ENCODE results near the gene STAT2. TPM values are rescaled to one million over a fixed set of nuclear protein-coding genes. Genes with fewer than 3 reads are reported as not detected.

The STAT2 gene
- total RNA-seq, 1 donor from 2014 or later, result 48.2 TPM

DNA sequence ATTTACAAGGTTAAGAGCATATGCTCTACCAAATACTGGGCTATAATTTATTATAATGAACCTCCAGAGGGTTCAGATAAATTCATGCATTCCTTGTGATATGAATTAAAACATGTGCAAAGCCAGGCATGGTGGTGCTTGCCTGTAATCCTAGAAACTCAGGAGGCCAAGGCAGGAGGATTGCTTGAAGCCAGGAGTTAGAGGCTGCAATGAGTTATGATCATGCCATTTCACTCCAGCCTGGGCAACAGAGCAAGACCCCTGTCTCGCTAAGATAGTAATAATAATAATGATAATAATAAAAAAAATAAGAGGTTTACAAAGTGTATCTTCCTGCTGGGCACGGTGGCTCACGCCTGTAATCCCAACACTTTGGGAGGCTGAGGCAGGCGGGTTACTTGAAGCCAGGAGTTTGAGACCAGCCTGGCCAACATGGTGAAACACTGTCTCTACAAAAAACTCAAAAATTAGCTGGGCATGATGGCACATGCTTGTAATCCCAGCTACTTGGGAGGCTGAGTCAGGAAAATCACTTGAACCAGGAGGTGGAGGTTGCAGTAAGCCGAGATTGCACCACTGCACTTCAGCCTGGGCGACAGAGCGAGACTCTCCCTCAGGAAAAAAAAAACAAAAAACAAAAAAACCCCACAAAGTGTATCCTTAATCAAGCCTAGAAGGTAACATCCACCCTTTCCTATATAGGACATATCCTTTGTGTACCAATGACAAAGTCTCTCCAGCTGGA, 52.5 kb downstream of the STAT2 start:
- TF ChIP-seq, protein P1, sequence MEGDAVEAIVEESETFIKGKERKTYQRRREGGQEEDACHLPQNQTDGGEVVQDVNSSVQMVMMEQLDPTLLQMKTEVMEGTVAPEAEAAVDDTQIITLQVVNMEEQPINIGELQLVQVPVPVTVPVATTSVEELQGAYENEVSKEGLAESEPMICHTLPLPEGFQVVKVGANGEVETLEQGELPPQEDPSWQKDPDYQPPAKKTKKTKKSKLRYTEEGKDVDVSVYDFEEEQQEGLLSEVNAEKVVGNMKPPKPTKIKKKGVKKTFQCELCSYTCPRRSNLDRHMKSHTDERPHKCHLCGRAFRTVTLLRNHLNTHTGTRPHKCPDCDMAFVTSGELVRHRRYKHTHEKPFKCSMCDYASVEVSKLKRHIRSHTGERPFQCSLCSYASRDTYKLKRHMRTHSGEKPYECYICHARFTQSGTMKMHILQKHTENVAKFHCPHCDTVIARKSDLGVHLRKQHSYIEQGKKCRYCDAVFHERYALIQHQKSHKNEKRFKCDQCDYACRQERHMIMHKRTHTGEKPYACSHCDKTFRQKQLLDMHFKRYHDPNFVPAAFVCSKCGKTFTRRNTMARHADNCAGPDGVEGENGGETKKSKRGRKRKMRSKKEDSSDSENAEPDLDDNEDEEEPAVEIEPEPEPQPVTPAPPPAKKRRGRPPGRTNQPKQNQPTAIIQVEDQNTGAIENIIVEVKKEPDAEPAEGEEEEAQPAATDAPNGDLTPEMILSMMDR (conservative IDR thresholded peaks at IDR 0.05; ENCODE audit: low read depth, low read length), result no peak
- DNase-seq (ENCODE audit: low read depth), result no peak
- H3K4me3 ChIP-seq (ENCODE audit: low read depth, low read length), result no peak overlapping the region

DNA sequence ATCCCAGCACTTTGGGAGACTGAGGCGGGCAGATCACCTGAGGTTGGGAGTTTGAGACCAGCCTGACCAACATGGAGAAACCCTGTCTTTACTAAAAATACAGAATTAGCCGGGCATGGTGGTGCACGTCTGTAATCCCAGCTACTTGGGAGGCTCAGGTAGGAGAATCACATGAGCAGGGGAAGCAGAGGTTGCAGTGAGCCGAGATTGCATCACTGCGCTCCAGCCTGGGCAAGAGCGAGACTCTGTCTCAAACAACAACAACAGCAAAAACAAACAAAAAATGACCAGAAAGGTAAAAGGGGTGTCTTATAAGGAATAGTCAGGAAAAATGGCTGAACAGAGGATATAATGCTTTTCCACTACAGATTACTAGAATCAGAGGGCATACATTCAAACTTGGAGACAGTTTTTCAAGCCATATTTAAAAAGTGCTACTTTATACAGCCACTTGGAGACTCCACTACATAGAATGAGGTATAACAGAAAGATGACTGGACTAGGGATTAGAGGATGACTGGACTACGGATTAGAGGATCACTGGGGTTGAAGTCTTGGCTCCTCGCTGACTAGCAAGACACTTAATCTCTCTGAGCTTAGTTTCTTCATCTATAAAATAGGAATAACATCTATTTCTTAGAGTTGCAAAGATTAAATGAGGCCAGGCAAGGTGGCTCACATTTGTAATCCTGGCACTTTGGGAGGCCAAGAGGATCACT, 54.9 kb downstream of the STAT2 start:
- TF ChIP-seq, protein P1 (conservative IDR thresholded peaks at IDR 0.05; ENCODE audit: low read depth, low read length), result no peak
- H3K4me3 ChIP-seq (ENCODE audit: low read depth, low read length), result no peak overlapping the region
- DNase-seq (ENCODE audit: low read depth), result no peak

DNA sequence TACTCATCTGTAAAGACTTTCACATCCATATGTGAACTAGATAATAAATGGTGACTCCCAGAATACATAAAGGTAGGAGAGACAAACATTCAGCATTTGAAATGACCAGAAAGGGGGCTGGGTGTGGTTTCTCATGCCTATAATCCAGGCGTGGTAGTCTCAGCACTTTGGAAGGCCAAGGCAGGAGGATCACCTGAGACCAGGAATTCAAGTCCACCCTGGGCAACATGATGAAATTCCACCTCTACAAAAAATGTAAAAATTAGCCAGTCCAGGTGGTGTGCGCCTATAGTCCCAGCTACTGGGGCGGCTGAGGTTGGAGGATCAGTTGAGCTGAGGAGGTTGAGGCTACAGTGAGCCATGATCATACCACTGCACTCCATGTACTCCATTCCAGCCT, 55.6 kb downstream of the STAT2 start:
- no peak overlapping the region for H3K4me3 ChIP-seq (ENCODE audit: low read depth, low read length)
- TF ChIP-seq, protein P1 (conservative IDR thresholded peaks at IDR 0.05; ENCODE audit: low read depth, low read length), result no peak
- DNase-seq (ENCODE audit: low read depth), result no peak

DNA sequence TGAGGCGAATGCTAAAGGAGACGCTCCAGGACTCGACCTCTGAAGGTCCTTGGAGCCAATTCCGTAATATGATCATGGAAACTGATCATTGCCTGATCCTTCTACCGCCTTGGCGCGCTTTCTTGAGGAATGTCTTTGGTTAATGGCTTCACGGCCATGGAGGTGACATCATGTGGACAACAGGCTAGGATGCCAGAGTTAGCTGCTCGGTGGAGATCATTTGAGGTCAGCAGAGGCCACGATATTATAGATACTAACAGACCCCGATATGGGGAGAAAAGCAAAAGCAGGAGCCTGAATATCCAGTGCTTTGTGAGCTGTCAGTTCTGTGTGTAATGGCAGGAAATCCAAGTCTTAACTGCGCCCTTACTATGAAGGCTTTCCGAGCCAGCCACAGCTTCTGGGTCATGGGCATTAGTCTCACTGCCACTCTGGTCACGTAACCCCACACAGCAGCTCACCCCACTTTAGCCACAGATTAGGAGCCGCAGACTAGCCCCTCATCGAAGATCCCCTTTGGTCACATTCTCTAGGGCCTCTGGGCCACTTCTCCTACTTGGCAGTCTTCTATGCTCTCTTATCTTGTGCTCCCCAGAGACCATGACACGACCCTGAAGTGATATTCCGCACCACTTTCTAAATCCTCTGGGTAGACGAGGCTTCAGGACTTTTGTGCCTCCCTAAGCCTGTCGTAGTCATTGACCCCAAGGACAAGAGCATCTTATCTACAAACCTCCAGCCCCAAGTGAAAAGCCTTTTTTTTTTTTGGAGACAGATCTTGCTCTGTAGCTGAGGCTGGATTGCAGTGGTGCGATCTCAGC, 59.1 kb downstream of the STAT2 start:
- no peak for DNase-seq (ENCODE audit: low read depth)
- TF ChIP-seq, protein P1 (conservative IDR thresholded peaks at IDR 0.05; ENCODE audit: low read depth, low read length), result no peak
- peak overlapping the region; percentile 69 for H3K4me3 ChIP-seq (ENCODE audit: low read depth, low read length)

DNA sequence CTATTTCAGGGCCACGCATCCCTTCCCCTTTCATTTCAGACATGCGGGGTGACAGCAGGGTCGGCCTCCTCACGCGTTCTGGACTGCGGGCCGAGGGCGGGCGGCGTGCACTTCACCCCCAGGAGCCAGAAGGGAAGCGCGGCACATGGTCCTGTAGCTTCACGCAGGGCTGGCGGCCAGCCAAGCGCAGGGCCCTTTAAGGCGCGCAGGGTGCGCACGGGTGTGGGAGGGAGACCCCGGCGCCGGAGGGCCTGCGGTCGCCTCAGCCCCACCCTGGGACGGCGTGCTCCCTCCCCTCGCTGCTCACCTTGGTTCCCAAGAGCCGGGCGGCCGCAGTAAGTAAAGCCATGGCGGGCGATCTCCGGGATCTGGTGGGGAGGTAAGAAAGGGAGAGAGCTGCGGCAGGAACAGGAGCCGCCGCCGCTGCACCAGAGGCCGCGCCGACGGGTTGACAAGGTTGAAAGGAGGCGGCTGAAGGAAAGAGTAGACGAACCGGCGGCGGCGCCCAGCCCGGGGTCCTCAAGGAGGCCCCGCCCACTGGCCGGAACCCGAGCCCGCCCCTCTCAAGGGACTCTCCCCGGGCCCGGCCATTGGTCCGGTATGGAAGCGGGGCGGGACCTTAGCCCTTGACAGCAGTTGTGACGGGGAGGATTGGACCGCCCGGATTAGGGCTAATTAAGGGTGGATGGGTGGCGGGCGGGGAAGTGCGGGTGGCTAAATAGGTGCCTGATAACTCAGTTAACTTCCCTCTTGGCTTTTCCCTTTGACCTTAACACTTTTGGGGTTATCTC, 59.9 kb downstream of the STAT2 start, which contains the start of gene CS:
Gene CS, minus strand, starts transcription at position 478 of the 791 bp plus-strand sequence. Its CDS starts 129 bp downstream, at position 349.
- TF ChIP-seq, protein P1 (conservative IDR thresholded peaks at IDR 0.05; ENCODE audit: low read depth, low read length), result no peak
- peak; percentile 62 for DNase-seq (ENCODE audit: low read depth)
- H3K4me3 ChIP-seq (ENCODE audit: low read depth, low read length), result peak within 1 kb of the TSS; percentile 69

DNA sequence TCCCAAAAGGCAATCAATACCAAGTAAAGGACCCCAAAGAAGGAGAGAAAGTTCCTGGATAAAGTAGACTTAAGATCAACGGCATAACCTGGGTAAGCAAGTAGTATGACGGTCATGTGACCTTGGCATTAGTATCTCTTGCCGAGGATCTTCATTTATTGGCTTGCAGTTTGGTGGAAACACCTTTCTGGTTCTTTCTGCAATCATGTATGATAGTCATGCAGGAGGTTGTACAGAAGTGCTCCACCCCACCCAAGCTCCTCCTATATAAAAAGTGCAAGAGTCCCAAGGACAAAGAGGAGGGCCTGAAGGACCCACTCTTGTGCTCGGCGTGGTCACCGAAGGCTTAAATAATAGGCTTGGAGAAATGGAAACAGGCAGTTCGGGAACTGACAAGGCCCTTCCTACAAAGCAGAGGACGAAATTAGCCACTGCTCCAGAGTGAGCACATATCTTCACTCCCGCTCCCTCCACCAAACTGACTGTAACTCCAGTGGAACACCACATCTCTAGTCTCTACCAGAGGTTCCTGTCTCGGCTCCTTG, 60.5 kb downstream of the STAT2 start:
- DNase-seq (ENCODE audit: low read depth), result no peak
- TF ChIP-seq, protein P1 (conservative IDR thresholded peaks at IDR 0.05; ENCODE audit: low read depth, low read length), result no peak
- H3K4me3 ChIP-seq (ENCODE audit: low read depth, low read length), result peak overlapping the region; percentile 69
